ENCODE data around the gene AMIGO1.

The AMIGO1 gene

GRCh38 chr1:109546311-109547109, 37.0 kb upstream of the AMIGO1 start:
- DNase-seq (ENCODE audit: low read depth) = peak; percentile 85
- in situ Hi-C loops (cut with HindIII; ENCODE audit: low sequenced_read_pairs) = loop anchor here (10.0 kb wide), 1 partner anchor 158 kb away; no protein-coding TSS in a partner anchor
- H3K4me3 ChIP-seq (ENCODE audit: low read depth, low read length) = peak overlapping the region; percentile 86
- TF ChIP-seq CTCF (IDR thresholded peaks at IDR 0.05; ENCODE audit: low read depth, low read length, missing control alignments) = peak; percentile 85

- DNase-seq (ENCODE audit: low read depth) = no peak
- H3K4me3 ChIP-seq (ENCODE audit: low read depth, low read length) = no peak overlapping the region
- in situ Hi-C loops (cut with HindIII; ENCODE audit: low sequenced_read_pairs) = loop anchor here (10.0 kb wide), 1 partner anchor 161 kb away; no protein-coding TSS in a partner anchor
- no peak for TF ChIP-seq CTCF (IDR thresholded peaks at IDR 0.05; ENCODE audit: low read depth, low read length, missing control alignments)
Measured at GRCh38 chr1:109543988-109544735, 34.6 kb upstream of the AMIGO1 start.

- in situ Hi-C loops (cut with HindIII; ENCODE audit: low sequenced_read_pairs) = loop anchor here (10.0 kb wide), 1 partner anchor 161 kb away; no protein-coding TSS in a partner anchor
- no peak overlapping the region for H3K4me3 ChIP-seq (ENCODE audit: low read depth, low read length)
- no peak for TF ChIP-seq CTCF (IDR thresholded peaks at IDR 0.05; ENCODE audit: low read depth, low read length, missing control alignments)
- DNase-seq (ENCODE audit: low read depth) = no peak
Measured at GRCh38 chr1:109543283-109543987, 33.9 kb upstream of the AMIGO1 start.

- no peak for DNase-seq (ENCODE audit: low read depth)
- in situ Hi-C loops (cut with HindIII; ENCODE audit: low sequenced_read_pairs) = loop anchor here (10.0 kb wide), 1 partner anchor 162 kb away; no protein-coding TSS in a partner anchor
- H3K4me3 ChIP-seq (ENCODE audit: low read depth, low read length) = no peak overlapping the region
- TF ChIP-seq CTCF (IDR thresholded peaks at IDR 0.05; ENCODE audit: low read depth, low read length, missing control alignments) = no peak
Measured at GRCh38 chr1:109542657-109543056, 33.1 kb upstream of the AMIGO1 start.

GRCh38 chr1:109541102-109541501, 31.6 kb upstream of the AMIGO1 start:
- H3K4me3 ChIP-seq (ENCODE audit: low read depth, low read length) = no peak overlapping the region
- in situ Hi-C loops (cut with HindIII; ENCODE audit: low sequenced_read_pairs) = loop anchor here (10.0 kb wide), 1 partner anchor 164 kb away; no protein-coding TSS in a partner anchor
- no peak for DNase-seq (ENCODE audit: low read depth)
- no peak for TF ChIP-seq CTCF (IDR thresholded peaks at IDR 0.05; ENCODE audit: low read depth, low read length, missing control alignments)

- in situ Hi-C loops (cut with HindIII; ENCODE audit: low sequenced_read_pairs) = loop anchor here (5.0 to 10.0 kb wide), 4 partner anchors 47 to 228 kb away; partner anchors contain the start of gene CYB561D1
- no peak for DNase-seq (ENCODE audit: low read depth)
Measured at GRCh38 chr1:109539676-109540075, 30.1 kb upstream of the AMIGO1 start, which contains the start of gene GPR61. Gene GPR61 (plus strand): TSS chr1:109539872. CDS start chr1:109543023, 3,151 bp downstream.

More at GRCh38 chr1:109539676-109540075, 30.1 kb upstream of the AMIGO1 start, which contains the start of gene GPR61:
- H3K4me3 ChIP-seq (ENCODE audit: low read depth, low read length) = no peak within 1 kb of the TSS
- TF ChIP-seq CTCF (IDR thresholded peaks at IDR 0.05; ENCODE audit: low read depth, low read length, missing control alignments) = no peak

All from astrocyte of the cerebellum (primary cell).